ENCODE results near the gene AHR. TPM values are rescaled to one million over a fixed set of nuclear protein-coding genes. Genes with fewer than 3 reads are reported as not detected.

Gene AHR
- polyA plus RNA-seq, 1 experiment = 5.9 TPM

DNA sequence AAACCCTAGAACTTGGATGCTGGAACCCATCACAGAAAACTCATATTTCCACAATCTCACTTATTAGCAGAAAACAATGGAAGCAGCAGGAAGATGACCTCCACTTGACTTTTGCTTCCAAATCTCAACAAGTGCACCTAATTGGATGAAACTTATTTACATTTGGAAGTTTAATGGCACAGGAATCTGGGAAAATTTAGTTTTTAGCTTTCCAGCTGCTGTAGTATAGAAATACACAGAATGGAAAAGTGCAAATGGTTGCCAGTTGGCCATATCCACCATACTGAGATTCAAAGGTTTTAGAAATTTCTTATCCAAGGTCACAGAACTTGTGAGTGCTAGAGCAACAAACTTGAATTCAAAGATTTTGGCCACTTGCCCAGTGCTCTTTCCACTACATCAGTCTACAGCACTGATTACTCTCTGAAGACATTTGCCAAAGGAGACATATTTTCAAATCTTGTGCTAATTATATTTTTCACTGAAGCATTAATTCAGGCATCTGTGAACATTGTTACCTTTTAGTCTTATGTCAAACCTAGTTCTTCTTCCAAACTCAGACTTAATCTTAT, 9.3 kb upstream of the AHR start:
- no peak for DNase-seq (ENCODE audit: low read depth)
- TF ChIP-seq, protein P1, sequence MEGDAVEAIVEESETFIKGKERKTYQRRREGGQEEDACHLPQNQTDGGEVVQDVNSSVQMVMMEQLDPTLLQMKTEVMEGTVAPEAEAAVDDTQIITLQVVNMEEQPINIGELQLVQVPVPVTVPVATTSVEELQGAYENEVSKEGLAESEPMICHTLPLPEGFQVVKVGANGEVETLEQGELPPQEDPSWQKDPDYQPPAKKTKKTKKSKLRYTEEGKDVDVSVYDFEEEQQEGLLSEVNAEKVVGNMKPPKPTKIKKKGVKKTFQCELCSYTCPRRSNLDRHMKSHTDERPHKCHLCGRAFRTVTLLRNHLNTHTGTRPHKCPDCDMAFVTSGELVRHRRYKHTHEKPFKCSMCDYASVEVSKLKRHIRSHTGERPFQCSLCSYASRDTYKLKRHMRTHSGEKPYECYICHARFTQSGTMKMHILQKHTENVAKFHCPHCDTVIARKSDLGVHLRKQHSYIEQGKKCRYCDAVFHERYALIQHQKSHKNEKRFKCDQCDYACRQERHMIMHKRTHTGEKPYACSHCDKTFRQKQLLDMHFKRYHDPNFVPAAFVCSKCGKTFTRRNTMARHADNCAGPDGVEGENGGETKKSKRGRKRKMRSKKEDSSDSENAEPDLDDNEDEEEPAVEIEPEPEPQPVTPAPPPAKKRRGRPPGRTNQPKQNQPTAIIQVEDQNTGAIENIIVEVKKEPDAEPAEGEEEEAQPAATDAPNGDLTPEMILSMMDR (IDR thresholded peaks at IDR 0.05; ENCODE audit: insufficient read depth, low read depth, low read length) = no peak
- ChIA-PET POLR2A (no interaction called here), CTCF (no interaction called here)
- Histone ChIP-seq H3K36me3 (ENCODE audit: control insufficient read depth, insufficient read depth, low read length) (no peaks in the 10 kb centered on the region), H3K27me3 (ENCODE audit: control insufficient read depth, insufficient read depth, low read length) (no peaks in the 10 kb centered on the region), H3K4me3 (ENCODE audit: low read depth, low read length) (no peak overlapping the region)

- Histone ChIP-seq H3K27me3 (ENCODE audit: control insufficient read depth, insufficient read depth, low read length) (no peaks in the 10 kb centered on the region), H3K4me3 (ENCODE audit: low read depth, low read length) (no peak overlapping the region), H3K36me3 (ENCODE audit: control insufficient read depth, insufficient read depth, low read length) (no peaks in the 10 kb centered on the region)
- no peak for DNase-seq (ENCODE audit: low read depth)
- TF ChIP-seq, protein P1 (IDR thresholded peaks at IDR 0.05; ENCODE audit: insufficient read depth, low read depth, low read length) = no peak
- ChIA-PET POLR2A (no interaction called here), CTCF (interaction anchor here (0.6 kb wide), 1 partner anchor 283 kb away, joined by 5 read pairs; no protein-coding TSS in a partner anchor)
These were observed 5.6 kb upstream of the AHR start for GRCh38 chr7:17292843-17293242.

DNA sequence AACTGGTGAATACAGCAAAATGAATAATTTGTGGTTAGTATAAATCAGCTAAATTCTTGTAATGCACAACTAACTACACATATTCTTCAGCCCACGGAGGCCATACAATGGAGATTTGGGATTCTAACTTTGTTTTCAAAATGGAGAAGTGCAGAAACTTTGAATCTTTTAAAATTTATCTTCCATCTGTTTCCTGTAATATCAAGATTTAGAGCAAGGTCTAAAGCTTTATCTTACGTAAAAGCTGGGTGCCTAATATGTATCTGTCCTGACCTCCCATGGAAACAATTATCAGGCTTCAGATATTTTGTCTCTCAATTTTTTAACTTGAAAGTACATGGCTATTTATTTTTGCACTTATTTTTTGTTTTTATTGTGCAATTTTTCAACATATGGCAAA, 5.0 kb upstream of the AHR start:
- DNase-seq (ENCODE audit: low read depth) = no peak
- H3K27me3 ChIP-seq (ENCODE audit: control insufficient read depth, insufficient read depth, low read length) = no peaks in the 10 kb centered on the region
- ChIA-PET CTCF (no interaction called here), POLR2A (no interaction called here)
- no peaks in the 10 kb centered on the region for H3K36me3 ChIP-seq (ENCODE audit: control insufficient read depth, insufficient read depth, low read length)
- TF ChIP-seq, protein P1 (IDR thresholded peaks at IDR 0.05; ENCODE audit: insufficient read depth, low read depth, low read length) = no peak
- no peak overlapping the region for H3K4me3 ChIP-seq (ENCODE audit: low read depth, low read length)

GRCh38 chr7:17297243-17297642, 1.2 kb upstream of the AHR start:
- no peak for DNase-seq (ENCODE audit: low read depth)
- POLR2A ChIA-PET = no interaction called here
- Histone ChIP-seq H3K27me3 (ENCODE audit: control insufficient read depth, insufficient read depth, low read length) (no peaks in the 10 kb centered on the region), H3K4me3 (ENCODE audit: low read depth, low read length) (no peak overlapping the region), H3K36me3 (ENCODE audit: control insufficient read depth, insufficient read depth, low read length) (no peaks in the 10 kb centered on the region)
- CTCF ChIA-PET = interaction anchor here (1.4 to 2.6 kb wide), 2 partner anchors 20 to 314 kb away, joined by 4 to 10 read pairs; no protein-coding TSS in a partner anchor
- TF ChIP-seq, protein P1 (IDR thresholded peaks at IDR 0.05; ENCODE audit: insufficient read depth, low read depth, low read length) = no peak

DNA sequence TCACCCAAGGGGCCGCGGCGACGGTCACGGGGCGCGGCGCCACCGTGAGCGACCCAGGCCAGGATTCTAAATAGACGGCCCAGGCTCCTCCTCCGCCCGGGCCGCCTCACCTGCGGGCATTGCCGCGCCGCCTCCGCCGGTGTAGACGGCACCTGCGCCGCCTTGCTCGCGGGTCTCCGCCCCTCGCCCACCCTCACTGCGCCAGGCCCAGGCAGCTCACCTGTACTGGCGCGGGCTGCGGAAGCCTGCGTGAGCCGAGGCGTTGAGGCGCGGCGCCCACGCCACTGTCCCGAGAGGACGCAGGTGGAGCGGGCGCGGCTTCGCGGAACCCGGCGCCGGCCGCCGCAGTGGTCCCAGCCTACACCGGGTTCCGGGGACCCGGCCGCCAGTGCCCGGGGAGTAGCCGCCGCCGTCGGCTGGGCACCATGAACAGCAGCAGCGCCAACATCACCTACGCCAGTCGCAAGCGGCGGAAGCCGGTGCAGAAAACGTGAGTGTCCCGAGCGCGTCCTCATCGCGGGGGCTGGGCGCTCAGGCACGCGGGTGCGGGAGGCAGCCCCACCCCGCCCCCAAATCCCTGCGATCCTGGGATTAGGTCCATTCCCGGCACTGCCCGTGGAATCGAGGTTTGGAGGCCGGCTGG, 509 bp downstream of the AHR start:
- no peaks in the 10 kb centered on the region for H3K36me3 ChIP-seq (ENCODE audit: control insufficient read depth, insufficient read depth, low read length)
- ChIA-PET POLR2A (no interaction called here), CTCF (interaction anchor here (0.6 to 1.4 kb wide), 4 partner anchors 21 to 349 kb away, joined by 3 to 4 read pairs (median 3); no protein-coding TSS in a partner anchor)
- H3K4me3 ChIP-seq (ENCODE audit: low read depth, low read length) = peak overlapping the region; percentile 98
- no peak for DNase-seq (ENCODE audit: low read depth)
- H3K27me3 ChIP-seq (ENCODE audit: control insufficient read depth, insufficient read depth, low read length) = no peaks in the 10 kb centered on the region
- TF ChIP-seq, protein P1 (IDR thresholded peaks at IDR 0.05; ENCODE audit: insufficient read depth, low read depth, low read length) = no peak
